GM21360 (cell line): ENCODE measurements around the gene CHST7.
"Not testable (repeated sequence)": the region's sequence is repeated elsewhere in the genome, so short reads cannot be mapped to it uniquely, and the experiment has no call there.

Experiments used
- ATAC-seq: cut with Tn5 transposase; IDR thresholded peaks from one replicate; pipeline ENCODE4 v1.9.1; 2021; ENCODE audit warnings: mild to moderate bottlenecking, moderate library complexity; ENCODE audit not compliant: unreplicated experiment

CHST7 gene, protein sequence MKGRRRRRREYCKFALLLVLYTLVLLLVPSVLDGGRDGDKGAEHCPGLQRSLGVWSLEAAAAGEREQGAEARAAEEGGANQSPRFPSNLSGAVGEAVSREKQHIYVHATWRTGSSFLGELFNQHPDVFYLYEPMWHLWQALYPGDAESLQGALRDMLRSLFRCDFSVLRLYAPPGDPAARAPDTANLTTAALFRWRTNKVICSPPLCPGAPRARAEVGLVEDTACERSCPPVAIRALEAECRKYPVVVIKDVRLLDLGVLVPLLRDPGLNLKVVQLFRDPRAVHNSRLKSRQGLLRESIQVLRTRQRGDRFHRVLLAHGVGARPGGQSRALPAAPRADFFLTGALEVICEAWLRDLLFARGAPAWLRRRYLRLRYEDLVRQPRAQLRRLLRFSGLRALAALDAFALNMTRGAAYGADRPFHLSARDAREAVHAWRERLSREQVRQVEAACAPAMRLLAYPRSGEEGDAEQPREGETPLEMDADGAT

GRCh38 chrX:46573331-46573891 is at the start of gene CHST7:
CHST7 (plus strand) TSS chrX:46573765; CDS start chrX:46573932, 167 bp downstream.
- peak; percentile 35 for ATAC-seq

DNA sequence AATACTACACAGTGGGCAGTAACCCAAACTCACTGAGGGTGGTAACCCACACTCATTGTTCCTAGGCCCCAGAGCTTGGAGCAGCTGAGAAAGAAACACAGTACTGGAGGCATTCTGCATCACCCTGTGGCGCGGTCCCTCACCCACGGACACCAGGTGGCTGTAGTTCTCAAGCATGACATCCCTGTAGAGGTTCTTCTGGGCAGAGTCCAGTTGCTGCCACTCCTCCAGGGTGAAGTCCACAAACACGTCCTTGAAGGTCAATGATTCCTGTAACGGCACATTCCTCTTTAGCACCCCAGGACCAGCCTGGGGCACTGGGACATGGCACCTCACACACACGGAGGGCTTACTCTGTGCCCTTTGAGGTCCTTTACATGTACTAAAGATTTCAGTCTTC is 44.9 kb upstream of the CHST7 start:
- not testable (repeated sequence) for ATAC-seq

GRCh38 chrX:46529740-46530403 is 43.7 kb upstream of the CHST7 start:
- ATAC-seq = not testable (repeated sequence)

- not testable (repeated sequence) for ATAC-seq
Observed at GRCh38 chrX:46530404-46530908, 43.1 kb upstream of the CHST7 start.

DNA sequence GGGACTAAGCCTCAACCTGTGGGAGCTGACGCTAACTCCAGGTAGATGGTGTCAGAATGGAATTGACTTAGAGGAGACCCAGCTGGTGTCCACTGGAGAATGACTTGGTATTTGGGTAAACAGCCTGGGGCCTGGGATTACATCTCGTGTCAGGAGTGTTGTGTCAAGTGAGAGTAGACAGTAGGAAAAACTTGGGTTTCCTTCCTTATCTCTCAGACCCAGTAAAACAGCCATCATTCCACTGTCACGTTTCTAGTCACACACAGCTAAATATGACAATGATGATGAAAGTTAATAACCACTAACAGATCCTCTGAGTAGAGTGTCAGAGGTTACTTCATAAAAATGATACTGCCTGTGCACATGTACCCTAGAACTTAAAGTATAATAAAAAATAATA is 42.1 kb upstream of the CHST7 start:
- ATAC-seq = no peak

DNA sequence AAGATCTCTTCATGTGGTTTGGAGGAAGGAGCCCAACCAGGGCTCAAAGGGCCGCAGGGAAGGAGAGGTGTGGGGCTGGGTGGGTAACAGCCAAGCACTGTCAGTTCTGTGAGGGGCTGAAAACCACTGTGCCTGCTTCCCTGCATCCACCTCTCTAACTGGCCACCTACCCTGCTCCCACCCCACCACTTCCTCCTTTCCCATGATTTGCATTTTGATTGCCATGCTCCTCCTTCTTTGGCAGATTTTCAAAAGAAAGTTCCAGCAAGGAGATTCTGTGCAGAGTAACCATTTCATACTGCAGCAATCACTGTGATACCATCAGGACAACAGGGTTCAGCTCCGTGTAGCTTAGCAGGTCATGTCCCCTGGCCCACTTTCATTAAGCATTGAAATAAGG is 30.1 kb upstream of the CHST7 start:
- no peak for ATAC-seq

- ATAC-seq = not testable (repeated sequence)
Observed at GRCh38 chrX:46544527-46544926, 29.0 kb upstream of the CHST7 start.

DNA sequence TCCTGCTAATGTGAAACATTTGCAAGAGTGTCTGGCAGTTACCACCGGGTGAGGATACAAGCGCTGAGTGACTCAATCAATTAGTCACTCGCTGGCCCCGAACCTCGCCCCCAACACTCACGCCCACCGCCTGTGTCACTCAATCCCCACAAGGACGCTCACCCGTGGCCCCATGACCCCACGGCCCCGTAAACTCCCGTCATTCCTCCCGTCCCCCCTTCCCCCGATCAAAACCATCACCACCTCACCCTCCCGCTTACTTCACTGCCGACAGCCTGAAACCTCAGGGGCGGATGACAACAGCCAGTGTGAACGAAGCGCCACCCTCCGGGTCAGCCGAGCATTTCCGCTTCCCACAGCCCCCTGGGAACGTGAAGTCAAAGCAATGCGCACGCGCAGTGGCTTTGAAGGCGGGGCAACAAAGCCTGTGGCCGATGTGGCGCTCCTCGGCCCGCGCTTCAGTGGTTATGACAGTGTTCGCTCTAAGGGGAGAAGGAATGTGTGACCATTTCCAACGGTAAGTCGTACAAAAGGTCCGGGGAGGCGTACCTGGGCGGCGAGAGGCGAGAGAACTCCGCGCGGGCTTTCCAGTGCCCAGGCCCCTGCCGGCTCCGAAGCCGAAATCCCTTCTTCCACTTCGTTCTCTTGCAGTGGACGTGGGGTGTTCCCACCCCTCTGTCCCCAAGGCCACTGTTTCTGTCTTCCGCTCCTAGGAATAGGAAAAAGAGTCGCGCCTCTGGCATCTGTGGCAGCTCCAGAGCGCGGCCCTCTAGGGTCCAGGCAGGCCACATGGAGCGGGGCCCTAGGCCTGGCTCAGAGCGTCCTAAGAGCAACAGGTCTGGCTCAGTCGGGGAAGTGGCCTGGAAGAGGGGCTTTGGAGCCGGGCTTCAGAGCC is 28.2 kb upstream of the CHST7 start, which contains the start of gene ZNF674:
TSS of gene ZNF674 (minus strand) at position 311 of the 895 bp plus-strand sequence. CDS start 3,334 bp downstream, outside the sequence.
- ATAC-seq = peak; percentile 82

DNA sequence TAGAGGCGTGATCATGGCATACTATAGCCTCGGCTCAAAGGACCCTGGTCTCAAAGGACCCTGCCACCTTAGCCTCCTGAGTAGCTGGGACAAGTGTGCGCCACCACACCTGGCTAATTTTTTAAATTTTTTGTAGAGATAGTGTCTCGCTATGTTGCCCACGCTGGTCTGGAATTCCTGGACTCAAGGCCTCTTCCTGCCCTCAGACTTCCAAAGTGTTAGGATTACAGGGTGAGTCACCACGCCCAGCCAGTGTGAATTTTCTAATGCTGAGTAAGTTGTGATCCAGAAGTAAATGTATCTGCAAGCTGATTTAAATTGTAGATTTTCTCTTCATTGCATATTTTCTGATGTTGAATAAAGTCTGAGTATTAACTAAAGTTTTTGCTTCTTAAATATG is 25.7 kb upstream of the CHST7 start:
- no peak for ATAC-seq

DNA sequence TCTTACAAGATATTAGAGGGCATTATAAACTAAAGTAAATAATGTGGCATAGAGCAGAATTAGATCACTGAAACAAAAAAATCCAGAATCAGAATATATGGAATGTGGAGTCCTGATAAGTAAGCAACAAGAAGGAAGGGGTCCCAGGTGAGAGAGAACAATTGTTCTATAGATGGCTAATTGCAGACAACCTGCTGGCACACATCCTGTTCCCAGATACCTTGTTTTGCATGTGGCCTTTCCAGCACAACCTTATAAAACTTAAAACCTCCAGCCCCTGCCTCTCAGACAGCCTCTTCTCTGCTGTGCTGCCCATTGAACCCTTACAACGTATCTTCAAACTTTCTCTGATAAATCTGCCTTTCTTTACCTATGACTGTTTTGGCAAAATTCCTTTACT is 23.7 kb upstream of the CHST7 start:
- ATAC-seq = no peak

DNA sequence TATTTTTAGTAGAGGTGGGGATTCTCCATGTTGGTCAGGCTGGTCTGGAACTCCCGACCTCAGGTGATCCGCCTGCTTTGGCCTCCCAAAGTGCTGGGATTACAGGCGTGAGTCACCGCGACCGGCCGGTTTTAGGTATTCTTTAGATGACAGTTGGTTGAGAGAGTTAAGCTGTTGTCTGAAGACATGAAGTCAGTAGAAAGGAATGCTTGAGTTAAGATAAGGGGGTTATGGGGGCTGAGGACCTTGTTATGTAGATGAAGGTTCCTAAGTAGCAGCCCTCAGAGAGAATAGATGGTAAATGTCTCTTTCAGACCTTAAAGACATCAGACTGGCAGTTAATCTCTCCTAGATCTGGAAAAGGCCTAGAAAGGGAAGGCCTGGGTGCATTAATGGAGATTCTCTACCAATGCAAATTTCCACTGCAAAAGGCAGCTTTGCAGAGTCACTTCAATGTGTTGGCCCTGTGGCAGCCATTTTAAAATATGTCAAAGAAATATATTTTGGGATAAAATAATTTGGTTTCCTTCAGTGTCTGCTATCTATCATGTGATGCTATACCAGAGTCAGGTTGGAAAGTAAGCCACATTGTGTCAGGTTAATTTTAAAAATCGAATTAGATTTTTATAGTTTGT is 22.0 kb upstream of the CHST7 start:
- no peak for ATAC-seq

GRCh38 chrX:46553935-46554334 is 19.6 kb upstream of the CHST7 start:
- no peak for ATAC-seq

- ATAC-seq = no peak
Observed at GRCh38 chrX:46554942-46555341, 18.6 kb upstream of the CHST7 start.

- no peak for ATAC-seq
Observed at GRCh38 chrX:46559062-46559461, 14.5 kb upstream of the CHST7 start.

GRCh38 chrX:46561824-46562657 is 11.5 kb upstream of the CHST7 start:
- peak; percentile 99 for ATAC-seq

DNA sequence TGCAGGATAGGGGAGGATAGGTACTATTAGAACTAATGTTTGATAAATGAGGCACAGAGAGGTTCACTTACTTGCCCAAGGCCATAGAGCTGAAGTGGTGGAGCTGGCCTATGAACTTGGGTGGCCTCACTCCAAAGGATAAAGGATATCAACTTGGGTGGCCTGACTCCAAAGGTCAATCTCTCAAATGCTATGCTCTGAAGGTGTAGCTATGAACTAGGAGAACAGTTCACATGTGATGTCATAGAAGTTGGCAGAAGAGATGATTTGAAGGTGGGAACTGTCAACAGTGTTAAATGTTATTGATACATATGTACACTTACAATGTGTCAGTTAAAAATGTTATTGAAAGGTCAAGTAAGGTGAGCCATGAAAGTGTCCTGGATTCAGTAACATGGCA is 6.2 kb upstream of the CHST7 start:
- ATAC-seq = no peak

GRCh38 chrX:46569621-46570020 is 3.9 kb upstream of the CHST7 start:
- no peak for ATAC-seq

GRCh38 chrX:46571423-46572339 is 1.9 kb upstream of the CHST7 start:
- no peak for ATAC-seq
